ENCODE results near the gene MICAL2.

- TF ChIP-seq CTCF (IDR thresholded peaks at IDR 0.05) (no peak), POLR2A (IDR thresholded peaks at IDR 0.05) (no peak), EP300 (IDR thresholded peaks at IDR 0.05) (no peak), POLR2AphosphoS5 (IDR thresholded peaks at IDR 0.05) (no peak)
These were observed 162.6 kb downstream of the MICAL2 start for GRCh38 chr11:12272821-12273617.
